C4-2B (cell line): ENCODE results near the gene WBP11.

Source experiments
- CTCF ChIP-seq: fragments of 450-650 bp; conservative IDR thresholded peaks from 2 replicates; pipeline ENCODE4 v1.5.1; 2017; ENCODE audit warnings: mild to moderate bottlenecking
- ZFX ChIP-seq: fragments of 450-650 bp; IDR thresholded peaks from 2 replicates; pipeline ENCODE4 v1.6.1; 2017

- TF ChIP-seq CTCF (no peak), ZFX (no peak)
Measured at GRCh38 chr12:14785568-14785967, 17.7 kb downstream of the WBP11 start.
